NCI-H1092 treated with DMSO at 0.1 percent for 48 hours (cell line): Measurements from ENCODE around the gene ITPRIP.

ENCODE experiments used
- DNase-seq: peaks from one replicate; lab custom pipeline; 2025; lab: John Stamatoyannopoulos, UW

Gene ITPRIP

DNA sequence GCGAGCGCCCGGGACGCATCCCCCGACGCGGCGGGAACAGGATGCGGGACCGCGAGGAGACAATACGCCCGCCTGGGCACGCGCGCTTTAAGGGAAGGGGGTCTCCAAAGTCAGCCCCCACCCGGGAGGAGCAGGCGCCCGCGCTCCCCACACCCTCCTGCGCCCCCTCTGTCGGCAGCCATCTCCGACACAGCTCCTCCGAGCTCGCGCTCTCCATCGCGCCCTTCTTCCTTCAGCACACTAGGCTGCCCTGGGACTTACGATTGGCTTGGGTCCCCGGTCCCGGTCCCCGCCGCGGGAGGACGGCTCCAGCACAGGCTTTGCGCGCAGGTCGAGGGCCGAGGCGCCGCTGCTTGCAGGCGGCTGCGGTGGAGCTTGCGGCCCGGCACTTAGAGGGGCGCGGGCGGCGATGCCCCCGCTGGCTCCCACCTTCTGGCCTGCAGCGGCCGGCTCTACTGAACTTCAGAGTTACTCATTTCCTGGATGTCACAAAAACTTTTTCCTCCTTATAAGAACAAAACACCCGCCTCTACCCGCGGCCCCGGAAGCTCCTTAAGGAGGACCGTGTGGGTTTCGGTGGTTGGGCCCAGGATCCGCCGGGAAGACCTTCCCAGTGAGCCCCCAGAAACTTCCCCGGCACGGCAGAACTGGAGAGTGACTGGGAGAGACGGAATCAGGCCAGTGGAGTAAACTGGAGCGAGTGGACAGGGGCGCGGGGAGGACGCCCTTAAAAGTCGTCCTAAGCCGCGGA lies at the start of gene ITPRIP:
Gene ITPRIP, minus strand, starts transcription at position 481 of the 751 bp plus-strand sequence. CDS start 22,414 bp downstream, outside the sequence.
- peak; percentile 27 for DNase-seq

- no peak for DNase-seq
These were observed 49.0 kb upstream of the ITPRIP start for GRCh38 chr10:104387130-104387888.

DNA sequence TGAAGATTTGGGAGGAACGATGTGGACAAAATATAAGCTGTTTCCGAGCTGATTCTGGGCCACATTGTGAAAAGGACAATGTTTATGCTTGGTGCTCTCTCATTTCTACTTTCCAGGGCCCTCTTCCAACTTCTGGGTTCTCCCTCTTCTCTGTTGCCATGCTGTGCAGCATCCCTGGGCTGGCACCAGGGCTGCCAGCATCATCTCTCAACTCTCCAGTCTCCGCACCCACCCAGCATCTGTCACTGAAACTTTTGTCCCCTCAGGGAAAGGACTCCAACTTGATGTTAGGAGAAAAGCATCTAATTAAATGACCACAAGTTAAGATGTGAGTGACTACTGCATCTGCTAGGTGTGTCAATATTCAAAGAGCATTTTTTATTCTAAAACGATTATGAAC lies 42.1 kb upstream of the ITPRIP start:
- no peak for DNase-seq

DNA sequence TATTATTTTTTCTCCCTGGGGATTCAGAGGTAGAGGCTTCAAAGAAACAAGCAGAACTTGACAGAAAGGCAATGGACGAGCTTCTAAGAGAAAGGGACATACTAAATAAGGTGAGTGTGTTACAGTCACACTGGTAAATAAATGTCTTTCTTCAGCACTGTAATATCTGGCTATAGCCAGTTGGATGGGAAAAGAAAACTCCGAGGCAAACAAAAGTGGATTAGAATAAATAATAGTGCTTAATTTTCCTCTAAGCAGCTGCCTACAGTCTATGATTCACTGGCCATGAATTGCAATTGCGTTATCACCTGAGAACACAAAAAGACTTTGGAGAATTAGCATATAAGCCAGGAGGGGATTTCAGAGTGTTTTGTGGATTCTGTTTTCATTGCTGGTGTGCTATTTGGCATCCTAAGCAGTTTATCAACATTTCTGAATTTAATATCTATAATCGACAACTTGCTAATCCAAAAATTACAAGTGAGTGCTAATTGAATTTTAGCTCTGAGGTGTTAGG lies 38.6 kb upstream of the ITPRIP start:
- no peak for DNase-seq

GRCh38 chr10:104374591-104374990 lies 36.3 kb upstream of the ITPRIP start:
- no peak for DNase-seq

DNA sequence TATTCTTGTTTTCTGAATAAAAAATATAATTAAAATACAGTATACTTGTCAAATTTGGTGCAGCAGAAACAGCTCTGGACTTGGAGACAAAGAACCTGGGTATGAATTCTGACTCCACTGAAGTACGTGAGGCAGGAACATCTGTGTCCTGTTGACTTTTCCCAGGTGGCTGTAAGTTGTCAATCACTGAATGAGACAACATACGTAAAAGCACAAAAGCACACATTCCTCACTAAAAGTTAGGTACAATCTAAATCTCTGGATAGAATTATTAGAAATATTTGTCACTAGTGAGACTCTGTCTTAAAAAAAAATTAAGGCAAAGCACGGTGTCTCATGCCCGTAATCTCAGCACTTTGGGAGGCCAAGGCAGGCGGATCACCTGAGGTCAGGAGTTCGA lies 33.5 kb upstream of the ITPRIP start:
- no peak for DNase-seq

GRCh38 chr10:104368381-104368780 lies 30.1 kb upstream of the ITPRIP start:
- DNase-seq: no peak

DNA sequence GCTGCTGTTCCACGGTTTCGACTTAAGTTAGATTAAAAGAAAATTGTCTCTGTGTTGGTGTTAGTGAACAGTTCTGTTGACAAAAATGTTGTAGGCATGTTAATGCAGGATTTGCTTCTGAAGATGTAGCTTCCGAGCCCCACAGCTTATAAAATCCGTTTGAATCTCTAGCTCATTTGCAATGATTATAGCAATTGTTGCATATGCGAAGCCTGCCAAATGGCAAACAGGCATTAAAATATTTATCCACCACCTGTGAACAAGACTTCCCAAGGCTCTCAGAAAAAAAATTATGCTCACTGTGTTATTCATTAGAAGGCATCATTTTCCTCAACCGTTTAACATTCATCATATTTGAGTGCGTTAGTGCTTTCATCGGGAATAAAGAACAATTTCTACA lies 29.6 kb upstream of the ITPRIP start:
- no peak for DNase-seq

DNA sequence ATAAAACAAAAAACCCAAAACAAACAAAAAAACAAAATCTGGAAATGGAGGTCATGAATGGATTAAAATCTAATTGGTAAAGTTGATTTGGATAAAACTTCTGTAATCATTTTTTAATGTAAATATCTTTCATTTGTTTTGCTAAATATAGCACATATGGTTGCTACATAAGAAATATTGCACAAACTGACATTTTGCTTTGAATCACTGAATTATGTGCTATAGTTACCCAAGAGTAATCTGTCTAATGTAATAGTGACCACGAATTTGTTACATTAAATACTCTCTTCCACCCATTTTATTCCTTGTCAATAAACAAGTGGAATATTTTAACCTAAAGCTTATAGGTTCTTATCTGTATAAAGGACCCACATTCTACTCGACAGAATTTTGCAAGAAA lies 21.5 kb upstream of the ITPRIP start:
- no peak for DNase-seq

GRCh38 chr10:104353325-104354048 lies 15.2 kb upstream of the ITPRIP start, which contains the start of gene CFAP58:
Gene CFAP58 (plus strand): TSS chr10:104353833. CDS start chr10:104353898, 65 bp downstream.
- DNase-seq: peak; percentile 83

DNA sequence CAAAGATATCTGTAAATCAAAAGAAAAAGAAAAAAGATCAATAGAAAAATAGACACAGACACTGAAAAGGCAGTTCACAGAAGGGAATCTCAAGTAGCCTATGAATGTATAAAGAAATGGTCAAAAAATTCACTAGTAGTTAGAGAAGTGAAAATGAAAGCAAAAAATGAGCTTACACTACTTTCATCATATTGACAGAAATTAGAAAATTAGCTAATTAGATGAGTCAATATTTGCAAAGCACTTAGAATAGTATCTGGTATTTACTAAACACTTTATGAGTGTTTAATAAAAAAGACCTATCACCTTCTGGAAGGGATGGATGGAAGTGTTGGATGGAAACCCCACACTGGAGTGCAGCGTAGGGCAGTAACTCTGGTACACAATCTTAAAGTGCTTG lies 13.7 kb upstream of the ITPRIP start:
- DNase-seq: no peak

DNA sequence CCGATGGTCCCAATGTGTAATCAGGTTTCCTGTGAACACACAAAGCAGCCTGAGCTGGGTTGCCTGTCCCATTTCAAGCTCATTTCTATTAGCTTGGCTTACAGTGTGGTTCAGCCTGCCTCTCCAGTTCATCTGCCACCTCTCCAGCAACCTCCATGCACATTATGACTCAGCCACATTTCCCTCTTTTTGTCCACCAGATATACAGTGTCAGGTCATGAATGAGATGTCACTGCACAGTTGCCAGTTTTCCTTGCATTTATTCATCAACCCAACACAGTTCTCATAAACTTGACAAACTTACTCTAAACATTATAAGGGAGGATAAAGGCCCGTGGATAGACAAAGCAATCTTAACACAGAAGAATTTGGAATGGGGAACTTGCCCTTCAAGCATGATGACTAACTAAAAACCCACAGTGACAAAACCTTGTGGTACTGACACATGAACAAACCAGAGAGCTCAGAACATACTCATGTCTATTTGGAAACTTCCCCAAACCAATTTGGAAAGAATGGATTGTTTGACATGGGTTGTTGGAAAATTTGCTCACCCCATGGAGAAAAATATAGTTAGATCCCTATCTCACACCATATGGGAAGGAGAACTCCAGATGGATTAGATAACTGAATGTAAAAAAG lies 12.9 kb upstream of the ITPRIP start:
- no peak for DNase-seq

- peak; percentile 40 for DNase-seq
These were observed 11.9 kb upstream of the ITPRIP start for GRCh38 chr10:104350127-104350635.

DNA sequence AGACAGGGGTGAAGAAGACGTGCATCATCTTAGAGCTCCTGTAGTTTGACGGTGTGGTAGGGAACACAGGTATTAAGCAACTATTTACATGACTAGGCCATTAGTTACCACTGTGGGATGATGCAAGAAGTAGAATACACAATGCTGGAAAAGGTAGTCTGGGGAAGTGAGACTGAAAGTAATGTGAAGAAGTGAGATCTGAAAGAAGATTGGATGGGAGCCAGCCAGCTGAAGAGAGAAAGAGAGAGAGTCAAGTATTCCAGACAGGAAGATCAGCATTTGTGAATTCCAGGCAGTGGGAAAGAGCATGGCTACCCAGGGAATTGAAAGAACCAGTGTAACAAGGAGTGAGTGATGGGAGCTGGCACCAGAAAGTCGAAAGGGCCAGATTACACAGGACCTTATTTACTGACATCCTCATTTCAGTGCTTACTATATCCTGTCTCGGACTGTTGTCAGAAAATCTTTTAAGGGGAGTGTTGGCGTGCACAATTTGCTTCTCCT lies 11.4 kb upstream of the ITPRIP start:
- DNase-seq: no peak

GRCh38 chr10:104348601-104349000 lies 10.3 kb upstream of the ITPRIP start:
- no peak for DNase-seq

GRCh38 chr10:104347295-104348045 lies 9.2 kb upstream of the ITPRIP start:
- no peak for DNase-seq

- DNase-seq: no peak
These were observed 7.7 kb upstream of the ITPRIP start for GRCh38 chr10:104345941-104346340.

DNA sequence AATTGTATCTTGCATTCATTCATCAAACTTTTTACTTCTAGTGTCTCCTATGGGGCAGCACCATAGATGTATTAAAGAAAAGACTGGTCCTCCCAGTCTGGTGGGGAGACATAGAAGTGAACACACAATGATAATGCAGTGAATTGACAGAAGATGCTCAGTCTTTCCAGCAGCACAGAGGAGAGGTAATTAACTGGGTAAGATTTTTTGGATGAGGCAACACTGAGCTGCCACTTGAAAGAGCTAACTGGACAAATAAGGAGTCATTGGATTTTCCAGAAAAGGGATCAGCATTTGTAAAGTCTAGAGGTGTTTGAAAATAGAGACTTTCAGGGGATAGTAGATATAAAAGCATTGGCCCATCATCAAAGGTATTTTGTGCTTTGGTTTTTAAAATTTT lies 7.2 kb upstream of the ITPRIP start:
- DNase-seq: no peak

- DNase-seq: no peak
These were observed 6.0 kb upstream of the ITPRIP start for GRCh38 chr10:104344219-104344618.

DNA sequence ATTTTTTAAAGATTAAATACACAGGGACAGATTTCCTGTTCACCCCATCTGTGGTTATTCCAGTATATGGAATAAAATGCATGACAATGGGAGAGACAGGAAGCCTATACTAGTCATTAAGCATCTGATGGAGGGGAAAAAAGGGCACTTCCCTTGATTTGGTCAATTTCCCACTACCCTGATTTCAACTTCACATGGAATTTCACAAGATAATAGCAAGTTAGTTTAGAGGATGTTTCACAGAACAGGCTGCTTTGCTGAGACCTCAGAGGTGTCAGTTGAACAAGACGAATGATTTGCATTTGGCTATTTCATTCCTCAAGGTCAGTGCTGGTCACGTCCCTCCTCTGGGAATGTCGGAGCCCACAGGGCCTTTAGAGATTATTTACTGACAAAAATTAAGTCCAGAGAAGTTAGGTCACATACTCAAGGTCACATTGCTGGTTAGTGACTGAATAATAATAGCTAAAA lies 4.7 kb upstream of the ITPRIP start:
- DNase-seq: no peak

DNA sequence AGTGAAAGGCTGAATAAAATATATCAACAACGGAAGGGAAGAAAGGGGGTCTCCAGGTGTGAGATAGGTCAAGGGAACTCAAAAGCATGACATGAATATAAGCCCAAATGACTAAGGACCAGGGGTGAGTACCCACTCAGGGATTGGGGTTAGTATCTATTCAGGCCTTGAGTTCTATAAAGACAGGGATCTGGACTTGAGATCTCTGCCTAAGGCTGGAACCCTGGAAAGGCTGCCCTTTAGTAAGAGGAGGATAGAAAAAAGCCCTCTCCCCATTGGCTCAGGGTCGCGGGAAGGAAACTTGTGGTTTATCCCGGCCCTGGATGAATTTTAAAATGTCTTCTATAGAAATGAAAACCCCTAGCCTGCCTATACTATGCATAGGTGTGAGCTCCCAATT lies 2.4 kb upstream of the ITPRIP start:
- no peak for DNase-seq
